SK-N-SH (cell line): ENCODE results near the gene BFSP2. TPM values are rescaled to one million over a fixed set of nuclear protein-coding genes. Genes with fewer than 3 reads are reported as not detected.

Experiments
- CTCF ChIA-PET: fragments of 300-600, 350-600 bp; formaldehyde crosslinking; extraction: SDS; loops from one replicate; lab custom pipeline; 2021; lab: Yijun Ruan, JAX
- POLR2A ChIA-PET: fragments of 350-600 bp; sonication (Branson Sonifier 250); formaldehyde crosslinking; extraction: SDS; loops from one replicate; lab custom pipeline; 2020; ENCODE audit warnings: antibody characterized with exemption, inconsistent platforms; lab: Yijun Ruan, JAX
- DNase-seq: peaks from one replicate; pipeline ENCODE4 v3.0.0; 2012
- H2AFZ ChIP-seq: fragments of 200-600 bp; sonication (generic); 2 replicates; pipeline ENCODE4 v1.8.1; 2016; ENCODE audit warnings: antibody characterized with exemption, mild to moderate bottlenecking, low read depth
- H3F3A ChIP-seq: fragments of 200-600 bp; sonication (generic); replicated peaks from 2 replicates; pipeline ENCODE3; 2016; ENCODE audit warnings: antibody characterized with exemption, mild to moderate bottlenecking; ENCODE audit not compliant: insufficient read depth
- H3K27ac ChIP-seq, 2 experiments: fragments of 200-500 bp in 1 of 2; fragments of 200-600 bp in 1 of 2; sonication (Bioruptor generic) in 1 of 2; sonication (generic), shearing (Covaris generic) in 1 of 2; 2 replicates each; pipeline versions ENCODE4 v1.5.1 to v1.6.1; 2014 to 2016; ENCODE audit warnings: low read depth in 2 of 2, inconsistent platforms in 1 of 2, low read length in 1 of 2, mild to moderate bottlenecking in 1 of 2, mixed read lengths in 1 of 2
- H3K27me3 ChIP-seq: fragments of 200-600 bp; sonication (generic), shearing (Covaris generic); 2 replicates; pipeline ENCODE4 v1.6.1; 2016; ENCODE audit warnings: mixed run types; ENCODE audit not compliant: insufficient read depth
- H3K36me3 ChIP-seq, 2 experiments: fragments of 200-500 bp in 1 of 2; fragments of 200-600 bp in 1 of 2; sonication (Bioruptor generic) in 1 of 2; sonication (generic) in 1 of 2; replicated peaks in 1 of 2; 2 replicates each; pipeline versions ENCODE3 to v1.5.1; 2014 to 2016; ENCODE audit warnings: low read length in 1 of 2, mild to moderate bottlenecking in 1 of 2; ENCODE audit not compliant: insufficient read depth in 2 of 2, control insufficient read depth in 1 of 2
- H3K4me1 ChIP-seq, 2 experiments: fragments of 200-500 bp in 1 of 2; fragments of 200-600 bp in 1 of 2; sonication (Bioruptor generic) in 1 of 2; sonication (generic), shearing (Covaris generic) in 1 of 2; 2 replicates each; pipeline versions ENCODE4 v1.5.1 to v1.6.1; 2014 to 2016; ENCODE audit warnings: low read depth in 1 of 2, low read length in 1 of 2, mixed run types in 1 of 2; ENCODE audit not compliant: insufficient read depth in 2 of 2, control insufficient read depth in 1 of 2
- H3K4me2 ChIP-seq: fragments of 200-600 bp; sonication (generic), shearing (Covaris generic); 2 replicates; pipeline ENCODE4 v1.6.1; 2017; ENCODE audit warnings: mixed run types
- H3K4me3 ChIP-seq, 2 experiments: fragments of 200-500 bp in 1 of 2; fragments of 200-600 bp in 1 of 2; sonication (Bioruptor generic) in 1 of 2; sonication (generic), shearing (Covaris generic) in 1 of 2; 2 replicates each; pipeline versions ENCODE4 v1.5.1 to v1.8.1; 2014 to 2016; ENCODE audit warnings: low read depth in 2 of 2, inconsistent platforms in 1 of 2, low read length in 1 of 2, mild to moderate bottlenecking in 1 of 2, mixed read lengths in 1 of 2, moderate library complexity in 1 of 2
- H3K79me2 ChIP-seq: fragments of 200-600 bp; sonication (generic); 2 replicates; pipeline ENCODE4 v1.8.1; 2017; ENCODE audit warnings: mild to moderate bottlenecking; ENCODE audit not compliant: insufficient read depth
- H3K9ac ChIP-seq: fragments of 200-600 bp; sonication (generic); 2 replicates; pipeline ENCODE4 v1.6.1; 2017; ENCODE audit warnings: mixed run types
- H3K9me2 ChIP-seq: fragments of 200-600 bp; sonication (generic); 2 replicates; pipeline ENCODE4 v1.6.1; 2017; ENCODE audit warnings: mixed run types
- H3K9me3 ChIP-seq: fragments of 200-600 bp; sonication (generic); 2 replicates; pipeline ENCODE4 v1.6.1; 2017; ENCODE audit warnings: mixed run types, mild to moderate bottlenecking, moderate library complexity
- H4K20me1 ChIP-seq: fragments of 200-600 bp; sonication (generic); 2 replicates; pipeline ENCODE4 v1.6.1; 2017; ENCODE audit warnings: mild to moderate bottlenecking, mixed run types; ENCODE audit not compliant: insufficient read depth
- CHD2 ChIP-seq: fragments of 150-350 bp; IDR thresholded peaks from 2 replicates; pipeline ENCODE4 v1.6.1; 2018; ENCODE audit warnings: low read length; ENCODE audit not compliant: partially characterized antibody
- CTCF ChIP-seq: fragments of 200-600 bp; sonication (generic); IDR thresholded peaks from 2 replicates; pipeline ENCODE4 v1.6.1; 2017; ENCODE audit warnings: antibody characterized with exemption, mild to moderate bottlenecking, moderate library complexity
- EZH2phosphoT487 ChIP-seq: fragments of 200-600 bp; sonication (generic); IDR thresholded peaks from 2 replicates; pipeline ENCODE4 v1.6.1; 2017; ENCODE audit warnings: low read depth, mixed run types, mild to moderate bottlenecking, antibody characterized with exemption, moderate library complexity, borderline replicate concordance
- FOSL2 ChIP-seq: IDR thresholded peaks from 2 replicates; pipeline ENCODE4 v1.4.0; 2012; ENCODE audit warnings: low read depth, mild to moderate bottlenecking, moderate library complexity, borderline replicate concordance
- FOXJ3 ChIP-seq: sonication (generic); formaldehyde crosslinking; IDR thresholded peaks from 2 replicates; pipeline ENCODE4 v1.5.1; 2020; ENCODE audit warnings: mild to moderate bottlenecking, missing genetic modification reagents
- FOXM1 ChIP-seq: IDR thresholded peaks from 2 replicates; pipeline ENCODE4 v1.4.0; 2012; ENCODE audit warnings: low read depth, mild to moderate bottlenecking
- GABPA ChIP-seq: IDR thresholded peaks from 2 replicates; pipeline ENCODE4 v1.4.0; 2012; ENCODE audit warnings: low read depth, mild to moderate bottlenecking
- GATA2 ChIP-seq: sonication (generic); formaldehyde crosslinking; IDR thresholded peaks from 2 replicates; pipeline ENCODE4 v1.5.0; 2020; ENCODE audit warnings: mild to moderate bottlenecking, missing genetic modification reagents
- IRF3 ChIP-seq: fragments of 150-350 bp; IDR thresholded peaks from 2 replicates; pipeline ENCODE4 v1.6.1; 2016; ENCODE audit warnings: mild to moderate bottlenecking, low read depth, low read length
- MXI1 ChIP-seq: IDR thresholded peaks from 2 replicates; pipeline ENCODE4 v1.6.1; 2012; ENCODE audit warnings: mild to moderate bottlenecking, low read depth, low read length, improper control_type of control experiment
- NFIC ChIP-seq: IDR thresholded peaks from 2 replicates; pipeline ENCODE4 v1.4.0; 2012; ENCODE audit warnings: borderline replicate concordance
- POLR2AphosphoS5 ChIP-seq: IDR thresholded peaks from 2 replicates; pipeline ENCODE4 v1.6.1; 2012; ENCODE audit warnings: low read depth, low read length
- RCOR1 ChIP-seq: fragments of 150-350 bp; IDR thresholded peaks from 2 replicates; pipeline ENCODE4 v1.6.1; 2017; ENCODE audit warnings: antibody characterized with exemption, low read length
- RFX5 ChIP-seq: IDR thresholded peaks from 2 replicates; pipeline ENCODE4 v1.6.1; 2012; ENCODE audit warnings: mild to moderate bottlenecking, improper control_type of control experiment, low read length
- SMC3 ChIP-seq: IDR thresholded peaks from 2 replicates; pipeline ENCODE4 v1.6.1; 2012; ENCODE audit warnings: low read depth, low read length, improper control_type of control experiment
- TCF12 ChIP-seq: IDR thresholded peaks from 2 replicates; pipeline ENCODE4 v1.4.0; 2012
- USF2 ChIP-seq: fragments of 150-350 bp; IDR thresholded peaks from 2 replicates; pipeline ENCODE4 v1.6.1; 2017; ENCODE audit warnings: antibody characterized with exemption, low read length, low read depth, borderline replicate concordance
- WGBS: methylation state at CpG from one replicate; pipeline ENCODE4 v1.1.6; 2017; ENCODE audit warnings: low lambda C conversion rate; 5-methylcytosine and 5-hydroxymethylcytosine counted together
- polyA plus RNA-seq, 3 experiments: library from polyadenylated mRNA; depleted of rRNA; stranded (reverse); fragments of >200 nt; gene quantifications; 2 replicates each; pipeline ENCODE4 v1.2.3, GENCODE V29; 2012
- TF ChIP-seq, protein P1 (sequence below): IDR thresholded peaks from 2 replicates; pipeline ENCODE4 v1.4.0; 2012; ENCODE audit warnings: low read depth
- TF ChIP-seq, protein P2 (sequence below): IDR thresholded peaks from 2 replicates; pipeline ENCODE4 v1.6.1; 2012; ENCODE audit warnings: mild to moderate bottlenecking, low read depth, low read length, moderate library complexity

Gene BFSP2
- polyA plus RNA-seq, 1 of the 3 experiments (the other 2 are of a cell fraction) = not detected

- no peak overlapping the region for H3K9ac ChIP-seq
- no peaks in the 10 kb centered on the region for H3K9me2 ChIP-seq
- CTCF ChIA-PET = no interaction called here
- H3K4me1 ChIP-seq = no peaks in the 10 kb centered on the region
- no peak overlapping the region for H2AFZ ChIP-seq
- no peak for DNase-seq
- H3K9me3 ChIP-seq = no peaks in the 10 kb centered on the region
- TF ChIP-seq FOSL2 = no peak
- TF ChIP-seq GABPA = no peak
- TF ChIP-seq, protein P1, sequence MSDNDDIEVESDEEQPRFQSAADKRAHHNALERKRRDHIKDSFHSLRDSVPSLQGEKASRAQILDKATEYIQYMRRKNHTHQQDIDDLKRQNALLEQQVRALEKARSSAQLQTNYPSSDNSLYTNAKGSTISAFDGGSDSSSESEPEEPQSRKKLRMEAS = no peak
- no peak for TF ChIP-seq CHD2
- TF ChIP-seq IRF3 = no peak
- no peak for TF ChIP-seq SMC3
- no peak for TF ChIP-seq EZH2phosphoT487
- H3K79me2 ChIP-seq = no peaks in the 10 kb centered on the region
- no peak overlapping the region for H3K4me2 ChIP-seq
- H3F3A ChIP-seq = no peaks in the 10 kb centered on the region
- no peaks in the 10 kb centered on the region for H3K36me3 ChIP-seq
- POLR2A ChIA-PET = no interaction called here
- peaks cover 6% of the 10 kb centered on the region; the same call in 1 of the 2 replicates for H3K27me3 ChIP-seq
- 54% methylated on average over 4 of the region's 4 CpGs for WGBS
- H4K20me1 ChIP-seq = no peaks in the 10 kb centered on the region
- H3K4me3 ChIP-seq = no peak overlapping the region
- H3K27ac ChIP-seq = no peak overlapping the region
Measured at GRCh38 chr3:133504736-133505135, 104.9 kb downstream of the BFSP2 start.

GRCh38 chr3:133505813-133506212 is 106.0 kb downstream of the BFSP2 start:
- H3K4me2 ChIP-seq = no peak overlapping the region
- no peak for TF ChIP-seq MXI1
- TF ChIP-seq CTCF = no peak
- no peak for TF ChIP-seq GATA2 (CRISPR knock-in tag)
- no peak for TF ChIP-seq POLR2AphosphoS5
- TF ChIP-seq IRF3 = no peak
- TF ChIP-seq, protein P2, sequence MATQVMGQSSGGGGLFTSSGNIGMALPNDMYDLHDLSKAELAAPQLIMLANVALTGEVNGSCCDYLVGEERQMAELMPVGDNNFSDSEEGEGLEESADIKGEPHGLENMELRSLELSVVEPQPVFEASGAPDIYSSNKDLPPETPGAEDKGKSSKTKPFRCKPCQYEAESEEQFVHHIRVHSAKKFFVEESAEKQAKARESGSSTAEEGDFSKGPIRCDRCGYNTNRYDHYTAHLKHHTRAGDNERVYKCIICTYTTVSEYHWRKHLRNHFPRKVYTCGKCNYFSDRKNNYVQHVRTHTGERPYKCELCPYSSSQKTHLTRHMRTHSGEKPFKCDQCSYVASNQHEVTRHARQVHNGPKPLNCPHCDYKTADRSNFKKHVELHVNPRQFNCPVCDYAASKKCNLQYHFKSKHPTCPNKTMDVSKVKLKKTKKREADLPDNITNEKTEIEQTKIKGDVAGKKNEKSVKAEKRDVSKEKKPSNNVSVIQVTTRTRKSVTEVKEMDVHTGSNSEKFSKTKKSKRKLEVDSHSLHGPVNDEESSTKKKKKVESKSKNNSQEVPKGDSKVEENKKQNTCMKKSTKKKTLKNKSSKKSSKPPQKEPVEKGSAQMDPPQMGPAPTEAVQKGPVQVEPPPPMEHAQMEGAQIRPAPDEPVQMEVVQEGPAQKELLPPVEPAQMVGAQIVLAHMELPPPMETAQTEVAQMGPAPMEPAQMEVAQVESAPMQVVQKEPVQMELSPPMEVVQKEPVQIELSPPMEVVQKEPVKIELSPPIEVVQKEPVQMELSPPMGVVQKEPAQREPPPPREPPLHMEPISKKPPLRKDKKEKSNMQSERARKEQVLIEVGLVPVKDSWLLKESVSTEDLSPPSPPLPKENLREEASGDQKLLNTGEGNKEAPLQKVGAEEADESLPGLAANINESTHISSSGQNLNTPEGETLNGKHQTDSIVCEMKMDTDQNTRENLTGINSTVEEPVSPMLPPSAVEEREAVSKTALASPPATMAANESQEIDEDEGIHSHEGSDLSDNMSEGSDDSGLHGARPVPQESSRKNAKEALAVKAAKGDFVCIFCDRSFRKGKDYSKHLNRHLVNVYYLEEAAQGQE = no peak
- no peak for TF ChIP-seq RCOR1
- no peak for TF ChIP-seq FOXM1
- TF ChIP-seq RFX5 = no peak
- no peak for TF ChIP-seq TCF12
- no peak for TF ChIP-seq USF2
- TF ChIP-seq FOXJ3 (CRISPR knock-in tag) = no peak
- no peak for TF ChIP-seq NFIC

More at GRCh38 chr3:133505813-133506212, 106.0 kb downstream of the BFSP2 start:
- ChIA-PET CTCF (no interaction called here), POLR2A (no interaction called here)
- no peaks in the 10 kb centered on the region for H3K36me3 ChIP-seq
- WGBS = 33% methylated on average over 3 of the region's 3 CpGs
- H3K79me2 ChIP-seq = no peaks in the 10 kb centered on the region
- no peak for DNase-seq
- no peak overlapping the region for H2AFZ ChIP-seq
- no peak overlapping the region for H3K9ac ChIP-seq
- H3F3A ChIP-seq = no peaks in the 10 kb centered on the region
- H3K9me3 ChIP-seq = no peaks in the 10 kb centered on the region
- H4K20me1 ChIP-seq = no peaks in the 10 kb centered on the region
- H3K27ac ChIP-seq = no peak overlapping the region
- H3K4me1 ChIP-seq = no peaks in the 10 kb centered on the region
- no peak overlapping the region for H3K4me3 ChIP-seq
- H3K9me2 ChIP-seq = no peaks in the 10 kb centered on the region
- H3K27me3 ChIP-seq = peaks cover 6% of the 10 kb centered on the region; the same call in 1 of the 2 replicates
